ENCODE results near the gene NRSN2.

The NRSN2 gene

DNA sequence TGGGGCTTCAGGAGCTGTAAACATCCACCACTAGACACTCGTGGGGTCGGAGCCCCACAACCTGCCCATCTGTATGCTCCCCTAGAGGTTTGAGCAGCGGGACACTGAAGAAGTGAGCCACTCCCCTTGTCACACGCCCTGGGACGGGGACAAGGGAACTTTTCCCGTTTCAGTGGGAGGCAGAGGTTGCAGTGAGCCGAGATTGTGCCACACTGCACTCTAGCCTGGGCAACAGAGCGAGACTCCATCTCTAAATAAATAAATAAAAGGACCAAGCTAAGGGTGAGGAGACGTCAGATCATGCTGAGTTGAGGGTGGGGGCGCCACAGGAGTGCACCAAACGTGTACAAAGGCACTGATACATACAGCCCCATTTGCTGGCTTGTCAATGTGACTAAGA lies 41.2 kb upstream of the NRSN2 start:
- in situ Hi-C loops (cut with HindIII; ENCODE audit: low sequenced_read_pairs) = no loop called here
- no peak for DNase-seq (ENCODE audit: low read depth)
- H3K4me3 ChIP-seq (ENCODE audit: low read depth, low read length) = no peak overlapping the region
- TF ChIP-seq, protein P1, sequence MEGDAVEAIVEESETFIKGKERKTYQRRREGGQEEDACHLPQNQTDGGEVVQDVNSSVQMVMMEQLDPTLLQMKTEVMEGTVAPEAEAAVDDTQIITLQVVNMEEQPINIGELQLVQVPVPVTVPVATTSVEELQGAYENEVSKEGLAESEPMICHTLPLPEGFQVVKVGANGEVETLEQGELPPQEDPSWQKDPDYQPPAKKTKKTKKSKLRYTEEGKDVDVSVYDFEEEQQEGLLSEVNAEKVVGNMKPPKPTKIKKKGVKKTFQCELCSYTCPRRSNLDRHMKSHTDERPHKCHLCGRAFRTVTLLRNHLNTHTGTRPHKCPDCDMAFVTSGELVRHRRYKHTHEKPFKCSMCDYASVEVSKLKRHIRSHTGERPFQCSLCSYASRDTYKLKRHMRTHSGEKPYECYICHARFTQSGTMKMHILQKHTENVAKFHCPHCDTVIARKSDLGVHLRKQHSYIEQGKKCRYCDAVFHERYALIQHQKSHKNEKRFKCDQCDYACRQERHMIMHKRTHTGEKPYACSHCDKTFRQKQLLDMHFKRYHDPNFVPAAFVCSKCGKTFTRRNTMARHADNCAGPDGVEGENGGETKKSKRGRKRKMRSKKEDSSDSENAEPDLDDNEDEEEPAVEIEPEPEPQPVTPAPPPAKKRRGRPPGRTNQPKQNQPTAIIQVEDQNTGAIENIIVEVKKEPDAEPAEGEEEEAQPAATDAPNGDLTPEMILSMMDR (IDR thresholded peaks at IDR 0.05; ENCODE audit: low read depth, low read length, missing control alignments) = no peak

DNA sequence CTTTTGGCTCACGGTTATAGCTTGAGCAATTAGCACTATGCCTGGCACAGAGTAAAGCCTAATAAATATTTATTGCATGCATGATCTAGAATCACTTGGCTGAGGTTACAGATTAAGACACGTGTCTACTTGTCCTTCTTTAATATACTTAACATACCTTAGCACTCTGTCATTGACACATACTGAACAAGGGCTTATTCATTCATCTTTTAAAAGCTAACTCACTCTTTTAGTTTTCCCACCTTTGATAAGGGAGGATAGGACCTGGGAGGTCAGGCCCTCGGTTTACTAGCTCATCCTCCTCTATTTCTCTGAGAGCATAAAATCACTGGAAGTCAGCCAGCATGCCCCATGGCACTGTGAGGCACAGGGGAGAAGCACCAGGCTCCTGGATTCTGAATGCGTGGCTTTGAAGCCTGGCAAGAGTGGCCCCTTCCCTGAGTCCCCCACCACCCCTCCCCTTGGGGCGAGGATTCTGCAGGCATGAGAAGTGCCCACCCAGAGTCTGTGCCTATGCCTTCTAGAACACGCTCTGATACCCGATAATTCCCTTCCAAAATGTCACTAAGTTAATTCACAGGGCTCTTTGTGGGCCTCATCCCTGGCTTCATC lies 38.4 kb upstream of the NRSN2 start:
- no peak overlapping the region for H3K4me3 ChIP-seq (ENCODE audit: low read depth, low read length)
- in situ Hi-C loops (cut with HindIII; ENCODE audit: low sequenced_read_pairs) = no loop called here
- TF ChIP-seq, protein P1 (IDR thresholded peaks at IDR 0.05; ENCODE audit: low read depth, low read length, missing control alignments) = no peak
- no peak for DNase-seq (ENCODE audit: low read depth)

DNA sequence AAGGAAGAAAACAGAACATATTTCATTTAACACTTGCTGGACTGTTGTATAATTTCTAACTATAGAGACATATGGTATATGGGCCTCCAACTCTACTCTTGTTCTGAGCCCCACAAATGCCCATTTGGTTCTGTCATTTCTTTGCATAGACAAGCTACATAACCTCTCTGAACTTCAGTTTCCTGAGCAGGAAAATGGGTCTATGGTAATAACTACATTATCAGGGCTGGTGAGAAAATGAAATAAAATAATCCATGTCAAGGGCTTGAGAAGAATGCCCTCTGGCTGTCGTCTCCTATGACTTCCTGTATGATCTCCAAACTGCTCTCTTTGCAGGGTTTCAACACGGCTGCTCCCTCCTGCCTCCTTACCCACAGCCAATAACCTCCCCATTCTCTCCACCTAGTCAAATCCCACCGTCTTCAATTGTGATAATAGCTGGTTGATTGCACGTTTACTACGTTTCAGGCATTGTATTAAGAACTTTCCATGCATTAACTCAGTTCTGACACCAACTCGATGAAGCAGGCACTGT lies 37.5 kb upstream of the NRSN2 start:
- peak overlapping the region; percentile 42 for H3K4me3 ChIP-seq (ENCODE audit: low read depth, low read length)
- in situ Hi-C loops (cut with HindIII; ENCODE audit: low sequenced_read_pairs) = no loop called here
- no peak for DNase-seq (ENCODE audit: low read depth)
- TF ChIP-seq, protein P1 (IDR thresholded peaks at IDR 0.05; ENCODE audit: low read depth, low read length, missing control alignments) = no peak

DNA sequence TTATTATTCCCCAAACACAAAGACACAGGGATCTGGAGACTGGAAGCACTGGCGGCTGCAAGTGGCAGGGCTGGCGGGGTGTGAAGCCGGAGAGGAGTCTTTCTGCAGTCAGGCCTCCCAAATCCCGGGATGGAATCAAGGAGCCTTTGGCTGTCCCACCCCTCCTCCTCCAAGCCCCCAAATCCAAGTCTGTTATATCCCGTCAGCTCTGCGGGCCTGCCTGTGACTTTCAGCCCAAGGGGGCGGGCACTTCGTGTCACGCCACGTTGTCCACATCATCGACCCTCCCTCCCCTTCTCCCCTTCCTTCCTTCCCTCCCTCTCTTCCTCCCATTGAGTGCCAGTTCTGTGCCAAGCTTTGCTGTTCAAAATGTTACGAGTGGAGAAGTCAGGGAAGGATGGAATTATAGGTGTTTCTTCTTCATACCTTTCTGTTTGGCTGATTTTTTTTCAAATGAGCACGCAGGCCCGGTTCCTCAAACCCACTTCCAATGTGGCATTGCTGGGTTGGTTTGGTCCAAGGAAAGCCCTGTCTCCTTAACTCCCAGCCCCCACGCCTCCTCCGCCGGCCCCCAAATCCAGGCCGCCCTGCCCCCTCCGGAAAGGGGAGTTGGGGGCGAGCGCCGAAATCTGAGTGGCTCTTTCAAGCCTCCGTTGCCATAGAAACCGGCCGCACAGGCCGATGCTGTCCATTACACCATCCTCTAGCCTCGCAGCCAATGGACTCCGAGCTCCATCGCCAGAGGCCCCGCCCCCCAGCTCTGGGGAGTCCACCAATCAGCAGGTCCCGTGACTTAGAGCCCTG lies 36.9 kb upstream of the NRSN2 start:
- in situ Hi-C loops (cut with HindIII; ENCODE audit: low sequenced_read_pairs) = no loop called here
- H3K4me3 ChIP-seq (ENCODE audit: low read depth, low read length) = peak overlapping the region; percentile 42
- TF ChIP-seq, protein P1 (IDR thresholded peaks at IDR 0.05; ENCODE audit: low read depth, low read length, missing control alignments) = no peak
- DNase-seq (ENCODE audit: low read depth) = peak; percentile 97

DNA sequence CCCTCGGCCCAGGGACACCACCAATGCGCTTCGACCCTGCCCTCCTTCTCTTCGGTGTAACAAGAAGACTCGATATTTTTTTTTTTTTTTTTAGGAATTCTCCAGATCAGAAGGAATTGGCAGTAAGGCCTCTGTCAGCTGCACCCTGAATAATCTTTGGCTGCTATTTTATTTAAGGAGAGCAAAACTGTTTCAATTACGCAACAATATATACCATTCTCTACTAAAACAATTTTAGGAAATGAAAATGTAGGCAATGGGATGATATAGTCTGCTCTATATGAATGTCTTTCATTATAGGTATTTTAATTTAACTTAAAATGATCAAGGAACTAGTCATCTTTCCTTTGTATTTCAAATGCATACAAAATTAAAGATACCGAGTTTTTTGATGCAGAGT lies 36.3 kb upstream of the NRSN2 start:
- in situ Hi-C loops (cut with HindIII; ENCODE audit: low sequenced_read_pairs) = no loop called here
- no peak overlapping the region for H3K4me3 ChIP-seq (ENCODE audit: low read depth, low read length)
- no peak for DNase-seq (ENCODE audit: low read depth)
- TF ChIP-seq, protein P1 (IDR thresholded peaks at IDR 0.05; ENCODE audit: low read depth, low read length, missing control alignments) = no peak

DNA sequence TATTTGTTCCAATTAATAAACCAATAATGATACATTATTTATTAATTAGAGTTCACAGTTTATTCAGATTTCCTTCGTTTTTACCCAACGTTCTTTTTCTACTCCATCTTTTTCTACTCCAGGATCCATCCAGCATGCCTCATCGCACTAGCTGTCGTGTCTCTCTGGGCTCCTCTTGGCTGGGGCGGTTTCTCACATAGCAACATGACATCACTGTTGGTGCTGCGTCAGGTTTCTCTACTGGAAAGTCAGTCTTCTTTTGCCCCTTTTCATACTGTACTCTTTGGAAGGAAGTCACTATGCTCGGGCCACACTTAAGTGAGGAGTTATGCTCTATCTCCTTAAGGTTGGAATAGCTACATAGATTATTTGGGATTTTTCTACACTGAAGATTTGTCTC lies 35.3 kb upstream of the NRSN2 start:
- TF ChIP-seq, protein P1 (IDR thresholded peaks at IDR 0.05; ENCODE audit: low read depth, low read length, missing control alignments) = no peak
- DNase-seq (ENCODE audit: low read depth) = no peak
- in situ Hi-C loops (cut with HindIII; ENCODE audit: low sequenced_read_pairs) = no loop called here
- no peak overlapping the region for H3K4me3 ChIP-seq (ENCODE audit: low read depth, low read length)
